ENCODE measurements around the gene ZNF772.
"Not testable (repeated sequence)": the region's sequence is repeated elsewhere in the genome, so short reads cannot be mapped to it uniquely, and the experiment has no call there.

DNA sequence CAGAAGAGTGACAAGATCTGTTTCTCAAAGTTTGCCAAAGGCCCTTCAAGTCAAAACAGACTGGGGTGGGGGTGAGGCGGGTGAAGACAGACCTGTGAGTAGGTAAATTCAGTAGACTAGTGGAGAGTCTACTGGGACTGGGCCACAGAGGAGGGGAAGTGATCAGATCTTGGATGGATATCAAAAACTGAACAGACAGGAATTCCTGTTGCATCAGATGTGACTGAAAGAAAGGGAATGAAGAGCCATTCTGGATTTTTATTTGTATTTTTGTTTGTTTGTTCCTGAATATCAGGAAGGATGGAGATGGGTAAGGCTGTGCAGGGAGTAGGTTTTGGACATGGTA lies 10.9 kb upstream of the ZNF772 start:
- not testable (repeated sequence) for TF ChIP-seq POLR2AphosphoS5 (IDR thresholded peaks at IDR 0.05)
- TF ChIP-seq, protein P1, sequence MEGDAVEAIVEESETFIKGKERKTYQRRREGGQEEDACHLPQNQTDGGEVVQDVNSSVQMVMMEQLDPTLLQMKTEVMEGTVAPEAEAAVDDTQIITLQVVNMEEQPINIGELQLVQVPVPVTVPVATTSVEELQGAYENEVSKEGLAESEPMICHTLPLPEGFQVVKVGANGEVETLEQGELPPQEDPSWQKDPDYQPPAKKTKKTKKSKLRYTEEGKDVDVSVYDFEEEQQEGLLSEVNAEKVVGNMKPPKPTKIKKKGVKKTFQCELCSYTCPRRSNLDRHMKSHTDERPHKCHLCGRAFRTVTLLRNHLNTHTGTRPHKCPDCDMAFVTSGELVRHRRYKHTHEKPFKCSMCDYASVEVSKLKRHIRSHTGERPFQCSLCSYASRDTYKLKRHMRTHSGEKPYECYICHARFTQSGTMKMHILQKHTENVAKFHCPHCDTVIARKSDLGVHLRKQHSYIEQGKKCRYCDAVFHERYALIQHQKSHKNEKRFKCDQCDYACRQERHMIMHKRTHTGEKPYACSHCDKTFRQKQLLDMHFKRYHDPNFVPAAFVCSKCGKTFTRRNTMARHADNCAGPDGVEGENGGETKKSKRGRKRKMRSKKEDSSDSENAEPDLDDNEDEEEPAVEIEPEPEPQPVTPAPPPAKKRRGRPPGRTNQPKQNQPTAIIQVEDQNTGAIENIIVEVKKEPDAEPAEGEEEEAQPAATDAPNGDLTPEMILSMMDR (IDR thresholded peaks at IDR 0.05) = not testable (repeated sequence)
